HG02763 (cell line): ENCODE measurements around the gene SNX30.

Experiments used
- ATAC-seq: cut with Tn5 transposase; IDR thresholded peaks from one replicate; pipeline ENCODE4 v1.9.1; 2021; ENCODE audit warnings: mild to moderate bottlenecking, moderate library complexity; ENCODE audit not compliant: unreplicated experiment

The SNX30 gene

DNA sequence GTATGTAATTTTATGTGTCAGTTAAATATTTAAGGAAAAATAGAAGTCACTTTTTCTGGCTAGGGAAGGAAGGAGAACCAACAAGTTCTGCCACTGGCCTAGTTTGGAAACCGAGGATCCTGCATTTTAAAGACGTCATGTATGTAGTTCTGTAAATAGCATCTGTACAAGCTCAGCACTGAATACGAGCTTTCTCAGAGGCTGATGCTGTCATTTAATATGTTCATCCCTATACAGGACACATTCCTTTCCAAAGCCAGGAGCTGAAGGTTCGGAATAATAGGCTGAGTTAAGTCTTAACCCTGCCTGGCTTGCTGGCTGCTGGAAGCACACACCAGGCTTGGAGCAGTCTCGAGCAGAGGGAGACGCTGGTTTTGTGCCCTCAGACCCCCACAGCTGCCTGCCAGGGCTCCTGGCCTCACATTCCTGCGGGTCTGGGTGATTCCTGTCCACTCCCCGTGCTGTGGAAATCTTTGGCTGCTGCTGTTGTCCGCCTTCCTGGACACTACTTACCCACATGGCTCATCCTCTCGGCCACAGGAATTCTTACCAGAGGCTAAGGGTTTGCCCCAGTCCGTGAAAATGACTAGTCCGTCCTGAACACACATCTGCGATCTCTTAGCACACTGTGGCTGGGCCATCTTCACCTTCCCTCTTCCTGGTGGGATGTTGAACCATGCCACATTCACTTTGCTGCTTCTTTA, 103.5 kb downstream of the SNX30 start:
- ATAC-seq = no peak

DNA sequence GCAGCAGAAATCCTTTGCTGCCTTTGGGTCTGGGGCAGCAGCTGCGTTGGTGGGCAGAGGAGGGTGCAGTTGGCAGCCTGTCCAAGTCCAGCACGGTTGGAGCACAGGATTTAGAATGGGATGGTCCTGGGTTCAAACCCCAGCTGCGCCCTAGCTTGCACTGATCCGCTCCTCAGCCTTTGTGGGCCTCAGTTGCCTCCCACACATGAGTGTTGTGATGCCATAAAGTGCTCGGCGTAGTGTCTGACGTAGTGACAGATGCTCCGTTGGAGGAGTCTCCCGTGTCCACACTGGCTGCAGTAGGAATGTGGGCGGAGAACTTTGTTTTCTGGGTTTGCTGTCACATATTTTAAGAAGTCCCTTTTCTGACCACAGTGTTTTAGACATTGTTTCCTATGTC, 104.1 kb downstream of the SNX30 start:
- ATAC-seq = no peak

DNA sequence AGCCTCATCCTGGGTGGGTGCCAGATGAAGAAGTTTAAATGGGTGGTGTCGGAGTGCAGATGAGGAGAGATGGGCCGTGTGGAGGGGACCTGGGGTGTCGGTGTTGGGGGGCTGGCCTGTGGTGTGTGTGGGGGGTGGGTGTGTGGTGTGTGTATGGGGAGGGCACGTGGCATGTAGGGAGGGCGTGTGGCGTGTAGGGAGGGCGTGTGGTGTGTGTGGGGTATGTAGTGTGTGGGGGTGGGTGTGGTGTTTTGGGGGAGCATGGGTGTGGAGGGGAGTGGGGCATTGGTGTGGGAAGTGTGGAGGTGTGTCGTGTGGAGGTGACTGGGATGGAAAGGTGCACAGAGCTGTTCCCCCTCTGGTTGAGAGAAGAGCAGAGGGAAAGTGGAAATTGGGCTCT, 105.6 kb downstream of the SNX30 start:
- ATAC-seq = no peak

DNA sequence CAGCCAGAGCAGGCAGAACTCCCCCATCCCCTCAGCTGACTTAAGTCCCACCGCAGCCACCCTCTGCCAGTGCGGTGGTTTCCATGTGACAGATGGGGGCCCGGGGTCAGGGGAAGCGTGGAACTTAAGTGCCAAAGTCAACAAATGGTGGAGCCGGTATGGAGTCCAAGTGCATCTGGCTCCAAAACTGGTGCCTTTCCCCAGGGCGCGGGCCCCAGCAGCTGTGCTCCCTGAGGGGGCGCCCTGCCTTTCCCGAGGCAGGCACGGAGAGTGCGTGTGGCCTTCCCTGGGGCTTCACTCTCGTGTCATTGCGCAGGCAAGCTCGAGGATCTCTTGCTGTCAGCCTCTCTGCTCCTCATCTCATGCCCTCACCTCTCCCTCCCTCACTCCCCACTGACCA, 106.3 kb downstream of the SNX30 start:
- ATAC-seq = no peak

DNA sequence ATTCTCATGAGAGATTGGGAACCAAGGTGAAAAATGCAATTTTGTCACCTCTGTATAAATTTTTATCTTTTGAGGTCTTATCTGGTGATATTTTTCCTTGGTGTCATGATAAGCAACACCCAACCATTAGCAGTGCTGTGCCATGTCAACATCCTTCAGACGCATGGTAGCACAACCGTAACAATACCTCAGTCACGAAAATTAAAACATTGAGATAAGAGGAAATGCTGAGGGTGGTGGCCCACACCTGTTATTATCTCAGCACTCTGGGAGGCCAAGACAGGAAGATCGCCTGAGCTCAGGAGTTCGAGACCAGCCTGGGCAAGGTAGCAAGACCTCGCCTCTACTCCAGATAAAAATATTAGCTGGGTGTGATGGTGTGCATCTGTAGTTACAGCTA, 107.4 kb downstream of the SNX30 start:
- no peak for ATAC-seq

DNA sequence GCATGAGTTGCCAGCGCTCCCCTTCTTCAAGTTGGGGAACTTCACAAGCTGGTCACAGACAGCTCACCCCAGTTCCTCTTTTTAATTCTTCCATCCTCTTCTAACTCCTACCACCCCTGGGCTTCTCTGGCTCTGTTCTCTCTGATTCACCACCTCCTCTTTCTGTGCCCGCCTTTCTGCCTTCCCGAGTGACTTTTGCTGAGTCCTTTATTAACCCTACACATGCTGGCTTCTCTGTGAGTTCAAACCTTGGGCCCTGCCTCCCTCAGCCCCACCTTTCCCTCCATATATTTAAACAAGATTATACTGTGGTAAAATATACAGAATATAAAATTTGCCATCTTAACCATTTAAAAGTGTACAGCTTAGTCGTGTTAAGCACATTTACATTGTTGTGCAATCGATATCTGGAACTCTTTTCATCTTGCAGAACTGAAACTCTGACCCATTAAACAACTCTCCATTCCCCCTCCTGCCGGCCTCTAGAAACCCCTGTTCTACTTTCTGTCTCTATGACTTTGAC, 108.1 kb downstream of the SNX30 start:
- ATAC-seq = peak; percentile 58

DNA sequence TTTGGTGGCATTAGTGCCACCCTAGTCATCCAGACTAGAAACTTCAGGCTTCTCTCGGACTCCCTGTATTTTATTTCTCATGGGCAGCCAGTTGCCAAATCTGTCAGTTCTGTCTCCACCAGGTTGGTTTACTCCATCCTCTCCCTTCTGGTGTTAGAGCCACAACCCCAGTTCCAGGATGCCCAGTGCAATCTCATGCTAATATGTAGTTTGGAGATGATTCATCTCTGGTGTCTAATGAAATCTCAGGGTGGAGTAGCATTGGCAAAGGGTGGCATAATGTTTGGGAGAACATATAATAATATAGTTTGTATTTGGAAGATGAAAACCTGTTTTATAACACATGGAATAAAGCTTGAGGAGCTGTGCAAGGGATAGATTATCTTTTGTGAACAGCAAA, 109.9 kb downstream of the SNX30 start:
- no peak for ATAC-seq

DNA sequence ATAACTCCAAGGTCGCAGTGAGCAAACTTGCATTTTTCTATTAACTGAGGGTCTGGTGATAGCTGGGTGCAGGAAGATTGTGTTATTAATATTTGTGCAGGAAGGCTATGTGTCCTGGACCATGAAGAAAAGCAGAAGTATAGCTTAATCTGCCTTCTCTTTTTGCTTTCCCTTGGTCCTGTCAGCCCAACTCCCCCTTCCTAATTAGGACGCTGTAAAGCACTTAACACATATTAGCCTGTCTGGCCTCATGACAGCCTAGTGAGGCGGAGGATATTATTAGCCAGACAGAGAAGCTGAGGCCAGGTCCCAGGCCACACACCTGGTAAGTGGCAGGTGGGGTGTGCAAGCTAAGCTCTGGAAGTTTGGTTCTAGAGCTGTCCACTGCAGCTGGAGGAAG, 110.6 kb downstream of the SNX30 start:
- no peak for ATAC-seq

DNA sequence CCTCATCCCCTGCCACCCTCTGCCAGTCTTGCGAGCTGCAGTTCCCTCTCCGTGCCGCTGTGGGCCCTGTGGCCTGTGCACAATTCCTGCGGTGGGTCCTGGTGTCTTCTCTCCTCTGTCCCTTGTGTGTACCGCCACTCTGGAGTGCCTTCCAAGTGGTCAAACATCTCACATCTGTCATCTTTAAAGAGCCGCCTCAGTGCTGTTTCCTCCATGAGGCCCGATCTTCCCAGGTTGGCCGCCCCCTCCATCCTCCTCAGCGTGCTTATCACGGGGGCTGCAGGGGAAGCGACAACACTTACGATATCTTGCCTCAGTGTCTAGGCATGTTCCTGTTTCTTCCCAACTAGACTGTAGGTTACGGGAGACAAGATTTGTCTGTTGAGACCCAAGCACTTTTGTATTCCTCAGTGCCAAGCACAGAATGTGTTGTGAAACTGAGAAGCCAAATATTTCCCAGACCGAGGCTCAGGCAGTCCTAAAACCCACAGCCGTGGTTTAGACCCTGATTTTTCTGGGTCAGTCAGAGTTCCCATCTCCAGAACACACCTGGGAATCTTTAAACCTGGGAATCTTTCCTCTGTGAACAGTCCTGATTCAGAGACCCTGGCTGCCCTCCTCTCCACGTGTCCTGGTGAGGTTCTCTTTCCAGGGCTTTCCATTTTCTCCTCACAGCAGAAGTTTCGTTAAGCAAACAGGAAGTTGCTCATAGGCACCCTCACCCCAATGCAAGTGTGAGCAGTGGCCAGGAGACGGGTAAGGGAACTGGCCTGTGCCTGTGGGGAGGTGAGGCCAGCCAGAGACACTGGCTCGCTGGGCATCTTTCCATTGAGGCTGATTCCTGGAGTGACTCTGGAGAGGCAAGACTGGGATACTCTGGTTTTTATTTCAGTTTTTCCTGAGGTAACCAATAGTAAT, 111.3 kb downstream of the SNX30 start:
- no peak for ATAC-seq

DNA sequence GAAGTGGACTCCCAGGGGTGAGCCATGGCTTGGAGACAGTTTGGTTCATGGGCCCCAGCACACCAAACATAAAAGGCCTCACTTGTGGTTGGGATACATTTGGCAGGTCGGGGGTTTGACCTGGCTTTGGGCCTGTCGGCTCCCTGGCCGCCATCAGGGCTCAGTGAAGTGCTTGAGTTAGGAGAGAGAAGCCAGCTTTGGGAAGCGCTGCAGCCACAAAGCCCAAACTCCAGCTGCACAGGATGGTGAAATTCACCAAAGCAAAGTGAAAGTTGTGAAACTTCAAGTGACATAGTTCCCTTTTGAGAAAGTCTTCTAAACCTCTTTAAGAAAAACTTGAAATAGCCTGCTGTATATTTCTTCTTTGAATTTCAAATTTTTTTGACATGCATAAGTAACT, 112.7 kb downstream of the SNX30 start:
- ATAC-seq = no peak

DNA sequence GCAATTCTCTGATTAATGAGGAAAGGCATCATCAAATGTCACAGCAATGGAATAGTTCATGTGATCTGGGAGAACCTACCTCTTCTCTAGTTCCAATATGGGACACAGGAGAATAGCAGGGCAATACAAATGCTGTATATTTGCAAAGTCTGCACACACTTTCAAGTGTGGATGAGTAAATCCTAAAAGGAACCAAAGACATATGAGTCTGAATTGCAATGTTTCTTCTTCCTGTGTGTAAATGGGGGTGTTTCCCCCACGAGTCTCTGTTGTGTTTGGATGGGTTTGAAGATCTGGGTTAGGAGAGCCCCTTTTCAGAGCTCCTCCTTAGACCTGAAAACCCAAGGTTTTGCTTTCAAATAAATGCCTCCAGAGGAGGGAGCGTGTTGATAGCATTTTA, 113.2 kb downstream of the SNX30 start:
- ATAC-seq = no peak

DNA sequence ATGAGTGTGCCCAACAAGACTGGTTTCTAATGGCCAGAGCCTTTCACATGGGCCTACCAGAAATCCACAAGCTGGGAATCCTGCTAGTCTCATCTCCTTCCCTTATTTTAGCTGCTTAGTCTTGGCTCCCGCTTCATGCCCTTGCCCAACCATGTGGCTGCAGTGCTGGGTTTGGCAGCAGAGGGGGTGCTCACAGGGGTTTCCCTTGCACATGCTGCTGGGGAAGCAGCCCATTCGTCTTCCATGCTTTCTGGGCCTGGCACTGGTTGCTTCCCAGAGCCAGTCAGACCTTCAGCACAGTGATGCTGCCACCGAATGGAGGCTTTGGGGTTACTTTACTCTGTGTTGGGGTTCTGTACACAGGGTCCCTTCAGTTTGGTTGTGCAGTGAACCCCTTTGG, 113.8 kb downstream of the SNX30 start:
- no peak for ATAC-seq

DNA sequence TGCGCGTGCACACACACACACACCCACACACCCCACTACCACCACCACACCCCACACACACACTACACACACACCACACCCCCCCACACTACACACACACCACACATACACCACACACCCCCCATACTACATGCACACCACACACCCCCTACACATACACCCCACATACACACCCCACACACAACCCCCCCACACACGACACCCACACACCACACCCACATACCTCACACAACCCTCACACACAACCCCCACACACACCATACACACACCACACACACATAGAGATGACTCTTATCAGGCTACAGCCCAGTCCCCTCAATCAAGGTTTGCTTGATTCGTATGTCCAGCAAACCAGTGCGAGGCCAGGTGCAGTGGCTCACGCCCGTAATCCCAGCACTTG, 114.4 kb downstream of the SNX30 start:
- ATAC-seq = no peak

DNA sequence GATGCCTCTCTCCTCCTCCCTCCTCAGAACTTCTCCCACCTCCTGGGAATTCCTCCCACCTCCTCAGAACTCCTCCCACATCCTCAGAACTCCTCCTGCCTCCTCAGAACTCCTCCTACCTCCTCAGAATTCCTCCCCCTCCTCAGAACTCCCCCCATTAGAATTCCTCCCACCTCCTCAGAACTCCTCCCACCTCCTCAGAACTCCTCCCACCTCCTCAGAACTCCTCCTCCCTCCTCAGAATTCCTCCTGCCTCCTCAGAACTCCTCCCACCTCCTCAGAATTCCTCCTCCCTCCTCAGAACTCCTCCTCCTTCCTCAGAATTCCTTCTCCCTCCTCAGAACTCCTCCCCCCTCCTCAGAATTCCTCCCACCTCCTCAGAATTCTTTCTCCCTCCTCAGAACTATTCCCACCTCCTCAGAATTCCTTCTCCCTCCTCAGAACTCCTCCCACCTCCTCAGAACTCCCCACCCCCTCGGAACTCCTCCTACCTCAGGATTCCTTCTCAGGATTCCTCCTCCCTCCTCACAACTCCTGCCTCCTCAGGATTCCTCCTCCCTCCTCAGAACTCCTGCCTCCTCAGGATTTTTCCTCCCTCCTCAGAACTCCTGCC, 116.2 kb downstream of the SNX30 start:
- ATAC-seq = no peak

DNA sequence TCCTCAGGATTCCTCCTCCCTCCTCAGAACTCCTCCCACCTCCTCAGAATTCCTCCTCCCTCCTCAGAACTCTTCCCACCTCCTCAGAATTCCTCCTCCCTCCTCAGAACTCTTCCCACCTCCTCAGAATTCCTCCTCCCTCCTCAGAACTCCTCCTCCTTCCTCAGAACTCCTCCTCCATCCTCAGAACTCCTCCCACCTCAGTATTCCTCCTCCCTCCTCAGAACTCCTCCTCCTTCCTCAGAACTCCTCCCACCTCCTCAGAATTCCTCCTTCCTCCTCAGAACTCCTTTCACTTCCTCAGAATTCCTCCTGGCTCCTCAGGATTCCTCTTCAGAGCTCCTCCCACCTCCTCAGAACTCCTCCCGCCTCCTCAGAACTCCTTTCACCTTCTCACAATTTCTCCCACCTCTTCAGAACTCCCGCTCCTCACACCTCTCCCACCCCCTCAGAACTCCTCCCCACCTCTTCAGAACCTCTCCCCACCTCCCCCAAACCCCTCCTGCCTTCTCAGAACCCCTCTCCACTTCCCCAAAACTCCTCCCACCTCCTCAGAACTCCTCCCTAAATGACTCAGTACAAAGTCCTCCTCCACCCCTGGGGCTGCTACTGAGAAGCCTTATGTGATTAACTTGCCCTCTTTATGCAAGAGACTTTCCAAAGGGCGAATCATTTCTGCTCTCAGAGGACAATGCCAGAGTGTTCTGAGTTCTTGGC, 116.9 kb downstream of the SNX30 start:
- ATAC-seq = no peak

DNA sequence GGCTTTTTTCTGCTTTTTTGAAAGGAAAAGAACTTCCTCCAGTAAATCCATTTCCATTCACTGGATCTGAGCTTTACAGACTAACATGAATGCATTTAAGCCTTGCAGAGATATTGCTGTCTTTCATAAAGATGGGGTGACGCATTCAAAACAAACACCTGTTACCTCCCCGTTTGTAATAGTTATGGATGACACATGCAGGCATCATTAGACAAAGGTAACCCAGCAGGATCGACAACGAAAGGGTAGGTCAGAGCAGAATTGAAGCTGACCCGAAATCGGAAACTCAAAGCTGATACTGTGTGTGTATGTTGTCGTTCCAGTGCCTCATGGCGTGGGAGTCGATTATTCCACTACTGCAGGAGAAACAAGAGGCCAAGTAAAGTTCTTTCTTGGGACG, 117.9 kb downstream of the SNX30 start:
- ATAC-seq = no peak

DNA sequence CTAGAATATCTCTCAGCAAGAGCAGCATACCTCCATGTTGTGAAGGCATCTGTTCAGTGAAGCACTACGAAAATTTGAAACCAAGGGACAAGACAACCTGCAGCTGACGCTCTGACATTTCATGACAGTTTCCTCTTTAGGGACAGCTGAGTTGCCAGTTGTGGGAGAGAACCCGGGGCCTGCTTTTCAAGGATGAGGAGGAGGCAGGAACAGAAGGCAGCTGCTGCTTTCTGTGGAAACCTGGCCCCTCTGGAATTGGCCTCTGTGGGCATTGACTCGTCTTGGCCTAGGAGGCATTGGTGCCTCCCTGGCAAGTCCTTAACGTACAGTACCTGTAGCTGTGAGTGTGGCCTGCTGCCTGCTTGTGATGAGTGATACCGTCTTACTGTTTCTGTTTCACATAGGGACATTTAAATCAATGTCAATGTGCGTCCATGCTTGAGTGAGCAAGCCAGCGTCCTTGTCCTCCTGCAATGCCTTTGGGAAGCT, 118.5 kb downstream of the SNX30 start:
- no peak for ATAC-seq

DNA sequence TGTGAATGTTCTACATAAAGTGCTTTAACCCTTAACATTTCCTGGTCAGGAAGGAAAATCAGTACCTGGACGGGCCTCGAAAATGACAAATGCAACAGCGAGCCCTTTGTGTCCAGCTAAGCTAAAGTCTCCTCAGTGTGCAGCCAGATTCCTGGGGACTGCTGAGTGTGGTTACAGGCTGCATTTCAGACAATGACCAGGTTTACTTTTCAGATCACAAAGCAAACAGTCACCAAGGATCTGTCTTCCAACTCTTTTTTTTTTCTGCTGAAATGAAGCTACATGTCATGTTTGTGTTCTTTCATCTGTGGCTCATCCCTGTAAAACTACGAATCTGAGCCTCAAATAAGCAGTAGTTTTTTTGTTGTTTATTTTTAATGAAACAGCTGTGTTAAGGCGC, 119.4 kb downstream of the SNX30 start:
- ATAC-seq = no peak

DNA sequence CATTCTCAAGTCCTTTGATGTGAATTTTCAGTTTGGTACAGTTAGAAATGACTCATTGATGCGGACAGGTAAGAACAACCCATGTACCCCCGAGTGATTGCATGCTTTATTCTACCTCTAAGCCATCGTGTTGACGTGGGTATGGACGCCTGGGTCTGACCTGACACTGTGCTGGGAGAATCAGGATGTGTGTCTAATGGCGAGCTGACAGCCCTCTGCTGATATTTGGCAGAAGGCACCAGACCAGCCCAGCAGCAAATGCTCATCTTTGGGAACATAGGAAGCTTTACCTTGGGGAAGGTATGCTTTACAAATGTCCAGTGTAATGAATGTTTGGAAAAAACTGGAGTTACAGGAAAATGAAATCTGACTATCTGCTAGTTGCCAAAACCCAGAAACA, 120.0 kb downstream of the SNX30 start:
- no peak for ATAC-seq

DNA sequence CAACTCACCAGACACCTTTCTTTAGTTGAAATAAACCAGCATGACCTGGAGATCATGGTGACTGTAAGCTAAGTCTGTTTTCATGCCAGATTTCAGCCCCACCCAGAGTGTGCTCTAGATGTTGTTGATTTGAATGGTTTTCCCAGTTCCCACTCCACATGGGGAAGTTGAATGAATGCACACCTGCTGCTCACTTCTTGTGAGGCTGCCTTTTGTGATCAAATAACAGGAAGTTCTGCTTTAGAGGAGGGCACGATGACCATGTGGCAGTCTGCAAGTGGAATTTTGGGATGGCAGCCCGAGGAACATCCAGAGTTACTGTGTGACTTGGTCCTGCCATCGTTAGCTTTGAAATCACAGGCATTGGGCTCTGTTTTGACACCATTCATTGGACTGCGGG, 121.5 kb downstream of the SNX30 start:
- ATAC-seq = no peak
